Measurements from ENCODE around the gene KCTD19.

Gene KCTD19

DNA sequence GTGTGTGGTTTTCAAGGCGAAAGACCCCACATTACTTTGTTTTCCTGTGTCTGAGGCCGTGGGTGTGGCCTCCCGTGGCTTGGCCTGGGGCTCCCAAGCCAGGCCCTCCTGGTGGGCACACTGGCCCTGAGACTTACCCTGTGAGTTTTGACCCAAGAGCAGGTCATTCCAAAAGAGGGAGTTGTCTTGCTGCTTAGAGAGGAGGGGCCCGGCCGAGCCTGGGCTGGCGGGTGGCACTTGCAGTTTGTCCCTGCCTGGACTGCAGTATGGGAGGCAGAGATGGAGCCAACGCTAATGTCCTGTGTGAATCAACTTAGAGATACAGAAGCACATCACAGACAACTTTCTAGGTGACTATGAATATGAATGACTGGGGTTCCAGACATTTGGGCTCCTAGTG is 24.5 kb downstream of the KCTD19 start:
- no peaks in the 10 kb centered on the region for H3K4me1 ChIP-seq (ENCODE audit: low read length)
- H2AFZ ChIP-seq (ENCODE audit: low read depth, low read length), result no peak overlapping the region
- H3K27ac ChIP-seq (ENCODE audit: low read length), result no peak overlapping the region
- H3K9ac ChIP-seq (ENCODE audit: low read length), result no peak overlapping the region
- no peak overlapping the region for H3K4me2 ChIP-seq (ENCODE audit: low read length)
- H3K36me3 ChIP-seq (replicated peaks; ENCODE audit: low read depth, low read length), result no peaks in the 10 kb centered on the region
- no peaks in the 10 kb centered on the region for H4K20me1 ChIP-seq (ENCODE audit: insufficient read depth, low read length)
- no peak for TF ChIP-seq CTCF (IDR thresholded peaks at IDR 0.05; ENCODE audit: low read depth, low read length)
- no peak for TF ChIP-seq EZH2phosphoT487 (IDR thresholded peaks at IDR 0.05; ENCODE audit: low read depth)
- H3K4me3 ChIP-seq (ENCODE audit: low read length), result no peak overlapping the region
- no peaks in the 10 kb centered on the region for H3K79me2 ChIP-seq (ENCODE audit: low read length)
- no peaks in the 10 kb centered on the region for H3K9me3 ChIP-seq (ENCODE audit: insufficient read depth, low read length)
- H3K27me3 ChIP-seq (ENCODE audit: low read depth, low read length), result no peaks in the 10 kb centered on the region

- H3K27ac ChIP-seq (ENCODE audit: low read length), result no peak overlapping the region
- no peak overlapping the region for H3K4me2 ChIP-seq (ENCODE audit: low read length)
Measured at GRCh38 chr16:67301080-67301782, 25.3 kb downstream of the KCTD19 start.

GRCh38 chr16:67299269-67299668 is 27.3 kb downstream of the KCTD19 start:
- H3K9ac ChIP-seq (ENCODE audit: low read length), result no peak overlapping the region
- no peaks in the 10 kb centered on the region for H3K36me3 ChIP-seq (replicated peaks; ENCODE audit: low read depth, low read length)
- no peaks in the 10 kb centered on the region for H4K20me1 ChIP-seq (ENCODE audit: insufficient read depth, low read length)
- H3K27ac ChIP-seq (ENCODE audit: low read length), result no peak overlapping the region
- TF ChIP-seq CTCF (IDR thresholded peaks at IDR 0.05; ENCODE audit: low read depth, low read length), result no peak
- no peak overlapping the region for H3K4me3 ChIP-seq (ENCODE audit: low read length)
- no peaks in the 10 kb centered on the region for H3K4me1 ChIP-seq (ENCODE audit: low read length)
- no peak overlapping the region for H2AFZ ChIP-seq (ENCODE audit: low read depth, low read length)
- H3K27me3 ChIP-seq (ENCODE audit: low read depth, low read length), result no peaks in the 10 kb centered on the region
- H3K4me2 ChIP-seq (ENCODE audit: low read length), result no peak overlapping the region
- H3K9me3 ChIP-seq (ENCODE audit: insufficient read depth, low read length), result no peaks in the 10 kb centered on the region
- no peaks in the 10 kb centered on the region for H3K79me2 ChIP-seq (ENCODE audit: low read length)

More at GRCh38 chr16:67301080-67301782, 25.3 kb downstream of the KCTD19 start:
- Histone ChIP-seq H3K79me2 (ENCODE audit: low read length) (no peaks in the 10 kb centered on the region), H3K9me3 (ENCODE audit: insufficient read depth, low read length) (no peaks in the 10 kb centered on the region), H3K9ac (ENCODE audit: low read length) (no peak overlapping the region), H3K27me3 (ENCODE audit: low read depth, low read length) (no peaks in the 10 kb centered on the region), H4K20me1 (ENCODE audit: insufficient read depth, low read length) (no peaks in the 10 kb centered on the region), H3K4me3 (ENCODE audit: low read length) (no peak overlapping the region), H2AFZ (ENCODE audit: low read depth, low read length) (no peak overlapping the region), H3K36me3 (replicated peaks; ENCODE audit: low read depth, low read length) (no peaks in the 10 kb centered on the region), H3K4me1 (ENCODE audit: low read length) (no peaks in the 10 kb centered on the region)
- TF ChIP-seq CTCF (IDR thresholded peaks at IDR 0.05; ENCODE audit: low read depth, low read length) (no peak), EZH2phosphoT487 (IDR thresholded peaks at IDR 0.05; ENCODE audit: low read depth) (no peak)

GRCh38 chr16:67298277-67298676 is 28.3 kb downstream of the KCTD19 start:
- no peaks in the 10 kb centered on the region for H3K27me3 ChIP-seq (ENCODE audit: low read depth, low read length)
- no peaks in the 10 kb centered on the region for H4K20me1 ChIP-seq (ENCODE audit: insufficient read depth, low read length)
- no peaks in the 10 kb centered on the region for H3K36me3 ChIP-seq (replicated peaks; ENCODE audit: low read depth, low read length)
- H3K9ac ChIP-seq (ENCODE audit: low read length), result no peak overlapping the region
- no peak for TF ChIP-seq EZH2phosphoT487 (IDR thresholded peaks at IDR 0.05; ENCODE audit: low read depth)
- TF ChIP-seq CTCF (IDR thresholded peaks at IDR 0.05; ENCODE audit: low read depth, low read length), result no peak
- H3K79me2 ChIP-seq (ENCODE audit: low read length), result no peaks in the 10 kb centered on the region
- no peak overlapping the region for H3K27ac ChIP-seq (ENCODE audit: low read length)
- no peaks in the 10 kb centered on the region for H3K4me1 ChIP-seq (ENCODE audit: low read length)
- H3K4me2 ChIP-seq (ENCODE audit: low read length), result no peak overlapping the region
- H3K9me3 ChIP-seq (ENCODE audit: insufficient read depth, low read length), result no peaks in the 10 kb centered on the region
- H2AFZ ChIP-seq (ENCODE audit: low read depth, low read length), result no peak overlapping the region
- H3K4me3 ChIP-seq (ENCODE audit: low read length), result no peak overlapping the region
